H1 (cell line): Measurements from ENCODE around the gene MED12L. TPM values are rescaled to one million over a fixed set of nuclear protein-coding genes. Genes with fewer than 3 reads are reported as not detected.

ENCODE experiments used
- CTCF ChIA-PET: fragments of 300-600 bp; sonication (Branson Sonifier 250); formaldehyde crosslinking; loops from one replicate; lab custom pipeline; 2021; ENCODE audit not compliant: partially characterized antibody; lab: Charles Lee
- POLR2A ChIA-PET: fragments of 300-600 bp; sonication (Branson Sonifier 250); formaldehyde crosslinking; loops from one replicate; lab custom pipeline; 2021; ENCODE audit warnings: inconsistent platforms; ENCODE audit not compliant: partially characterized antibody; lab: Charles Lee
- DNase-seq, 2 experiments: peaks; one replicate each; pipeline versions ENCODE4 v3.0.0 to v3.0.0-alpha.2; 2010 to 2022; ENCODE audit warnings: low spot score in 2 of 2, low read depth in 1 of 2, mixed read lengths in 1 of 2
- FAIRE-seq: peaks from 2 replicates; lab custom pipeline; 2011; peaks lifted over from hg19 to GRCh38; lab: Jason Lieb, UNC
- H2AFZ ChIP-seq: 2 replicates; pipeline ENCODE4 v1.8.1; 2012; ENCODE audit warnings: low read length, inconsistent platforms
- H2AK5ac ChIP-seq: 2 replicates; pipeline ENCODE4 v1.6.1; 2013; ENCODE audit warnings: low read depth, low read length
- H2BK120ac ChIP-seq: replicated peaks from 2 replicates; pipeline ENCODE3; 2013; ENCODE audit warnings: low read depth, low read length, inconsistent platforms
- H2BK12ac ChIP-seq: 2 replicates; pipeline ENCODE4 v1.6.1; 2013; ENCODE audit warnings: low read depth, low read length
- H2BK15ac ChIP-seq: 2 replicates; pipeline ENCODE4 v1.6.1; 2013; ENCODE audit warnings: low read length
- H2BK20ac ChIP-seq: 2 replicates; pipeline ENCODE4 v1.6.1; 2013; ENCODE audit warnings: low read length
- H2BK5ac ChIP-seq: 2 replicates; pipeline ENCODE4 v1.6.1; 2013; ENCODE audit warnings: low read depth, low read length
- H3K14ac ChIP-seq: 2 replicates; pipeline ENCODE4 v1.6.1; 2013; ENCODE audit warnings: inconsistent platforms; ENCODE audit not compliant: insufficient read length
- H3K18ac ChIP-seq: 2 replicates; pipeline ENCODE4 v1.6.1; 2013; ENCODE audit warnings: low read length; ENCODE audit errors: extremely low read depth
- H3K23ac ChIP-seq: 2 replicates; pipeline ENCODE4 v1.6.1; 2013; ENCODE audit warnings: inconsistent platforms; ENCODE audit not compliant: insufficient read length
- H3K23me2 ChIP-seq: 2 replicates; pipeline ENCODE4 v1.6.1; 2013; ENCODE audit warnings: low read depth, low read length
- H3K27ac ChIP-seq: 2 replicates; pipeline ENCODE4 v1.6.1; 2011; ENCODE audit warnings: low read depth, low read length, inconsistent platforms
- H3K27me3 ChIP-seq, 4 experiments: replicated peaks in 1 of 4; 1 replicate in 1 of 4; 2 replicates in 3 of 4; pipeline versions ENCODE4 v1.6.1 to v1.8.1; 2011 to 2013; ENCODE audit warnings: low read length in 3 of 4, mild to moderate bottlenecking in 3 of 4, inconsistent platforms in 2 of 4, mixed read lengths in 2 of 4, moderate library complexity in 1 of 4; ENCODE audit not compliant: control insufficient read depth in 3 of 4, insufficient read depth in 3 of 4; ENCODE audit errors: extremely low read depth in 1 of 4
- H3K36me3 ChIP-seq, 4 experiments: 2 replicates each; pipeline versions ENCODE4 v1.6.1 to v1.8.1; 2011 to 2013; ENCODE audit warnings: mild to moderate bottlenecking in 4 of 4, low read length in 3 of 4, moderate library complexity in 2 of 4, control low read depth in 1 of 4, inconsistent platforms in 1 of 4; ENCODE audit not compliant: insufficient read depth in 4 of 4, control insufficient read depth in 2 of 4
- H3K4ac ChIP-seq: replicated peaks from 2 replicates; pipeline ENCODE3; 2013; ENCODE audit warnings: low read length, low read depth, mixed read lengths, inconsistent platforms; ENCODE audit not compliant: insufficient read length
- H3K4me1 ChIP-seq, 4 experiments: replicated peaks in 1 of 4; 1 replicate in 1 of 4; 2 replicates in 3 of 4; pipeline versions ENCODE4 v1.6.1 to v1.8.1; 2011 to 2013; ENCODE audit warnings: low read length in 3 of 4, inconsistent platforms in 2 of 4, mixed read lengths in 1 of 4; ENCODE audit not compliant: insufficient read depth in 4 of 4, control insufficient read depth in 3 of 4
- H3K4me2 ChIP-seq, 2 experiments: 2 replicates each; pipeline versions ENCODE4 v1.6.1 to v1.8.1; 2011 to 2013; ENCODE audit warnings: low read depth in 2 of 2, low read length in 2 of 2, control low read depth in 1 of 2, inconsistent platforms in 1 of 2, mild to moderate bottlenecking in 1 of 2; ENCODE audit not compliant: insufficient read depth in 1 of 2
- H3K4me3 ChIP-seq, 4 experiments: fragments of 200-600, 300-600 bp in 1 of 4; sonication (generic), shearing (Covaris generic), sonication (Bioruptor Twin) in 1 of 4; 2 replicates each; pipeline versions ENCODE4 v1.5.1 to v1.8.1; 2011 to 2016; ENCODE audit warnings: low read length in 4 of 4, low read depth in 3 of 4, control low read depth in 2 of 4, inconsistent platforms in 2 of 4, mild to moderate bottlenecking in 2 of 4, mixed read lengths in 1 of 4, moderate library complexity in 1 of 4; ENCODE audit not compliant: insufficient read depth in 2 of 4; ENCODE audit errors: extremely low read depth in 1 of 4
- H3K56ac ChIP-seq: replicated peaks from 2 replicates; pipeline ENCODE3; 2013; ENCODE audit warnings: low read depth, mild to moderate bottlenecking, mixed read lengths, low read length, inconsistent platforms; ENCODE audit not compliant: insufficient read length
- H3K79me1 ChIP-seq: 2 replicates; pipeline ENCODE4 v1.6.1; 2013; ENCODE audit warnings: low read depth, low read length, control low read depth
- H3K79me2 ChIP-seq, 2 experiments: 2 replicates each; pipeline versions ENCODE4 v1.6.1 to v1.8.1; 2012 to 2013; ENCODE audit warnings: low read length in 2 of 2, mild to moderate bottlenecking in 2 of 2, inconsistent platforms in 1 of 2; ENCODE audit not compliant: insufficient read depth in 2 of 2, control insufficient read depth in 1 of 2
- H3K9ac ChIP-seq, 4 experiments: replicated peaks in 1 of 4; 1 replicate in 1 of 4; 2 replicates in 3 of 4; pipeline versions ENCODE4 v1.6.1 to v1.8.1; 2011 to 2013; ENCODE audit warnings: low read depth in 3 of 4, low read length in 3 of 4, control low read depth in 2 of 4, mild to moderate bottlenecking in 2 of 4, moderate library complexity in 2 of 4, inconsistent platforms in 1 of 4; ENCODE audit errors: extremely low read depth in 1 of 4
- H3K9me3 ChIP-seq, 2 experiments: 2 replicates each; pipeline versions ENCODE4 v1.6.1 to v1.8.1; 2012 to 2013; ENCODE audit warnings: mild to moderate bottlenecking in 2 of 2, moderate library complexity in 2 of 2, control low read depth in 1 of 2, inconsistent platforms in 1 of 2, low read depth in 1 of 2, low read length in 1 of 2, mixed read lengths in 1 of 2; ENCODE audit not compliant: insufficient read depth in 2 of 2
- H4K20me1 ChIP-seq, 2 experiments: replicated peaks in 1 of 2; 2 replicates each; pipeline versions ENCODE3 to v1.8.1; 2011 to 2013; ENCODE audit warnings: inconsistent platforms in 2 of 2, low read length in 2 of 2, mild to moderate bottlenecking in 1 of 2; ENCODE audit not compliant: insufficient read depth in 2 of 2, control insufficient read depth in 1 of 2
- H4K5ac ChIP-seq: 2 replicates; pipeline ENCODE4 v1.6.1; 2013; ENCODE audit warnings: low read length, low read depth, mixed read lengths, inconsistent platforms; ENCODE audit not compliant: insufficient read length
- H4K8ac ChIP-seq: 2 replicates; pipeline ENCODE4 v1.8.0; 2013; ENCODE audit warnings: mild to moderate bottlenecking, moderate library complexity, low read length, inconsistent platforms; ENCODE audit not compliant: insufficient read depth; ENCODE audit errors: extremely low read depth
- H4K91ac ChIP-seq: replicated peaks from 2 replicates; pipeline ENCODE3; 2013; ENCODE audit warnings: low read length, mixed read lengths, inconsistent platforms; ENCODE audit not compliant: insufficient read length
- CEBPB ChIP-seq: IDR thresholded peaks from 2 replicates; pipeline ENCODE4 v1.6.1; 2012; ENCODE audit warnings: low read depth, low read length
- CREB1 ChIP-seq: IDR thresholded peaks from 2 replicates; pipeline ENCODE4 v1.6.1; 2012; ENCODE audit warnings: inconsistent platforms
- SRF ChIP-seq: IDR thresholded peaks from 2 replicates; pipeline ENCODE4 v1.6.1; 2011; ENCODE audit warnings: mild to moderate bottlenecking, low read depth, low read length, moderate library complexity
- WGBS, 2 experiments: shearing (Covaris generic) in 1 of 2; methylation state at CpG; one replicate each; pipeline versions ENCODE4 v1.1.6 to v1.1.7; 2013 to 2015; ENCODE audit warnings: low lambda C conversion rate in 2 of 2, mixed read lengths in 2 of 2, inconsistent platforms in 1 of 2, low coverage in 1 of 2, missing lambda C conversion rate in 1 of 2; ENCODE audit not compliant: insufficient replicate concordance in 2 of 2, insufficient coverage in 1 of 2, insufficient read length in 1 of 2; ENCODE audit errors: extremely low coverage in 1 of 2, missing lambda C conversion rate in 1 of 2; 5-methylcytosine and 5-hydroxymethylcytosine counted together
- polyA plus RNA-seq, 7 experiments: library from polyadenylated mRNA; depleted of rRNA in 3 of 7; stranded (reverse) in 5 of 7; unstranded in 2 of 7; fragments of >200 nt in 5 of 7; fragments of 200-250 nt in 2 of 7; gene quantifications; 1 replicate in 5 of 7; 2 replicates in 1 of 7; 4 replicates in 1 of 7; pipeline versions ENCODE4 v1.2.1 to v1.2.3, GENCODE V29; 2011 to 2013; ENCODE audit warnings: missing spikeins in 2 of 7, mixed read lengths in 2 of 7
- total RNA-seq: library from RNA; stranded (reverse); fragmentation: NEBNext Ultra II Directional; extraction: Animal tissue kit (Norgen Biotek cat#: 25700); gene quantifications from 2 replicates; pipeline ENCODE4 v1.2.1, GENCODE V29; 2021
- TF ChIP-seq, protein P1 (sequence below): IDR thresholded peaks from 2 replicates; pipeline ENCODE4 v1.6.1; 2011; ENCODE audit warnings: low read length, improper control_type of control experiment

MED12L gene
- total and polyA plus RNA-seq, 2 of the 8 experiments (the other 6 are each of a cell fraction or from before 2014, with no cell fraction given): 3.6 to 26.2 TPM

- H3K23me2 ChIP-seq: no peaks in the 10 kb centered on the region
- no peak overlapping the region for H4K8ac ChIP-seq
- peaks cover 3 to 14% (median 6%) of the 10 kb centered on the region in 4 experiments; a peak in 4 of 7 replicates for H3K4me1 ChIP-seq
- no peak overlapping the region for H4K5ac ChIP-seq
- no peak overlapping the region for H3K9ac ChIP-seq
- no peak overlapping the region for H3K27ac ChIP-seq
- no peak overlapping the region for H3K56ac ChIP-seq
- no peak overlapping the region for H2AFZ ChIP-seq
- no peak for DNase-seq
- H2AK5ac ChIP-seq: no peak overlapping the region
- no peak overlapping the region for H3K4me3 ChIP-seq
- H3K79me2 ChIP-seq: no peaks in the 10 kb centered on the region
- no peak for TF ChIP-seq SRF
- TF ChIP-seq CEBPB: 0 out of 2 replicates have a peak, but pooled peaks have one; percentile 7
- TF ChIP-seq, protein P1, sequence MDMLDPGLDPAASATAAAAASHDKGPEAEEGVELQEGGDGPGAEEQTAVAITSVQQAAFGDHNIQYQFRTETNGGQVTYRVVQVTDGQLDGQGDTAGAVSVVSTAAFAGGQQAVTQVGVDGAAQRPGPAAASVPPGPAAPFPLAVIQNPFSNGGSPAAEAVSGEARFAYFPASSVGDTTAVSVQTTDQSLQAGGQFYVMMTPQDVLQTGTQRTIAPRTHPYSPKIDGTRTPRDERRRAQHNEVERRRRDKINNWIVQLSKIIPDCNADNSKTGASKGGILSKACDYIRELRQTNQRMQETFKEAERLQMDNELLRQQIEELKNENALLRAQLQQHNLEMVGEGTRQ: no peak
- TF ChIP-seq CREB1: no peak
- TF ChIP-seq, all 59 proteins: peak for 1
- H3K18ac ChIP-seq: no peak overlapping the region
- H2BK120ac ChIP-seq: no peak overlapping the region
- H3K27me3 ChIP-seq: no peaks in the 10 kb centered on the region
- WGBS, 2 experiments: 87% methylated on average over 2 of the region's 2 CpGs; no CpG with 5 or more reads in 1 of the 2 experiments
- no peak overlapping the region for H4K91ac ChIP-seq
- no peak overlapping the region for H3K4me2 ChIP-seq
- no peak overlapping the region for H2BK15ac ChIP-seq
- no peak overlapping the region for H3K23ac ChIP-seq
- no peaks in the 10 kb centered on the region for H3K79me1 ChIP-seq
- no peak overlapping the region for H3K14ac ChIP-seq
- no peak overlapping the region for H2BK5ac ChIP-seq
- no peak overlapping the region for H2BK20ac ChIP-seq
- H4K20me1 ChIP-seq: no peaks in the 10 kb centered on the region
- no peak for FAIRE-seq
- H3K9me3 ChIP-seq: no peaks in the 10 kb centered on the region
- H3K4ac ChIP-seq: no peak overlapping the region
- POLR2A ChIA-PET: interaction anchor here (0.7 kb wide), 1 partner anchor 146 kb away, joined by 3 read pairs; no protein-coding TSS in a partner anchor
- H2BK12ac ChIP-seq: no peak overlapping the region
- CTCF ChIA-PET: interaction anchor here (0.6 to 1.6 kb wide), 2 partner anchors 8 to 292 kb away, joined by 4 to 5 read pairs; no protein-coding TSS in a partner anchor
- no peaks in the 10 kb centered on the region for H3K36me3 ChIP-seq
These were observed 228.7 kb downstream of the MED12L start for GRCh38 chr3:151314137-151314536.
